MCF 10A (cell line): ENCODE data around the gene POLD4. TPM values are rescaled to one million over a fixed set of nuclear protein-coding genes. Genes with fewer than 3 reads are reported as not detected.

Experiments
- BruUV-seq: library from RNA; stranded (reverse); fragments of 400-500 nt; replicated peaks from 2 replicates; lab custom pipeline; 2021; lab: Mats Ljungman, UMichigan
- CTCF ChIA-PET: fragments of 300-600 bp; sonication (Branson Sonifier 250); formaldehyde crosslinking; extraction: SDS; loops from one replicate; lab custom pipeline; 2021; ENCODE audit warnings: antibody characterized with exemption, inconsistent platforms; lab: Yijun Ruan, JAX
- POLR2A ChIA-PET: fragments of 300-600, 350-650 bp; sonication (Branson Sonifier 250); formaldehyde crosslinking; extraction: SDS; loops from one replicate; lab custom pipeline; 2020; ENCODE audit warnings: antibody characterized with exemption, inconsistent platforms; lab: Yijun Ruan, JAX
- DNase-seq: peaks from one replicate; pipeline ENCODE4 v3.0.0-alpha.2; 2018; ENCODE audit not compliant: unreplicated experiment
- H3K27ac Mint-ChIP-seq: one replicate; pipeline ENCODE4 v1.8.0; 2022; ENCODE audit warnings: mild to moderate bottlenecking, low read depth, mixed read lengths; ENCODE audit not compliant: unreplicated experiment
- H3K27me3 Mint-ChIP-seq: one replicate; pipeline ENCODE4 v1.8.0; 2022; ENCODE audit warnings: mixed read lengths; ENCODE audit not compliant: insufficient read depth, unreplicated experiment
- H3K36me3 Mint-ChIP-seq: one replicate; pipeline ENCODE4 v1.8.0; 2022; ENCODE audit warnings: mild to moderate bottlenecking, moderate library complexity, mixed read lengths; ENCODE audit not compliant: insufficient read depth, unreplicated experiment
- H3K4me1 Mint-ChIP-seq: one replicate; pipeline ENCODE4 v1.8.0; 2022; ENCODE audit warnings: mixed read lengths; ENCODE audit not compliant: insufficient read depth, unreplicated experiment
- H3K4me3 Mint-ChIP-seq: one replicate; pipeline ENCODE4 v1.8.0; 2022; ENCODE audit warnings: mild to moderate bottlenecking, moderate library complexity, mixed read lengths; ENCODE audit not compliant: unreplicated experiment
- H3K9me3 Mint-ChIP-seq: one replicate; pipeline ENCODE4 v1.8.0; 2022; ENCODE audit warnings: mixed read lengths; ENCODE audit not compliant: unreplicated experiment
- intact Hi-C: fragments of 100-400 bp; cut with micrococcal nuclease; formaldehyde crosslinking; loops from 2 replicates; pipeline ENCODE4 v1.14.1; 2022
- total RNA-seq: library from RNA; stranded (reverse); gene quantifications from 2 replicates; pipeline ENCODE4 v1.2.3, GENCODE V29; 2022
- TF ChIP-seq, protein P1 (sequence below): fragments of 200-600 bp; IDR thresholded peaks from one replicate; pipeline ENCODE4 v1.8.0; 2022; ENCODE audit warnings: antibody characterized with exemption, mild to moderate bottlenecking; ENCODE audit not compliant: unreplicated experiment

Gene POLD4
- total RNA-seq, 1 experiment from 2014 or later, result 54.8 TPM

GRCh38 chr11:67349457-67349856 is 3.9 kb downstream of the POLD4 start:
- BruUV-seq, result no TSS peak
- DNase-seq, result no peak
- POLR2A ChIA-PET, result interaction anchor here (0.7 to 1.3 kb wide), 4 partner anchors 11 to 43 kb away, joined by 3 to 6 read pairs (median 4); partner anchors contain the start of gene RAD9A
- no peaks in the 10 kb centered on the region for H3K9me3 Mint-ChIP-seq
- CTCF ChIA-PET, result interaction anchor here (0.7 to 18.6 kb wide), 5 partner anchors 13 to 85 kb away, joined by 4 to 659 read pairs (median 20); partner anchors contain the start of gene CLCF1
- H3K4me3 Mint-ChIP-seq, result no peak overlapping the region
- intact Hi-C loops, result loop anchor here (5.0 kb wide), 1 partner anchor 33 kb away; no protein-coding TSS in a partner anchor
- H3K4me1 Mint-ChIP-seq, result peaks cover 44% of the 10 kb centered on the region
- peaks cover 12% of the 10 kb centered on the region for H3K36me3 Mint-ChIP-seq
- no peaks in the 10 kb centered on the region for H3K27me3 Mint-ChIP-seq
- TF ChIP-seq, protein P1, sequence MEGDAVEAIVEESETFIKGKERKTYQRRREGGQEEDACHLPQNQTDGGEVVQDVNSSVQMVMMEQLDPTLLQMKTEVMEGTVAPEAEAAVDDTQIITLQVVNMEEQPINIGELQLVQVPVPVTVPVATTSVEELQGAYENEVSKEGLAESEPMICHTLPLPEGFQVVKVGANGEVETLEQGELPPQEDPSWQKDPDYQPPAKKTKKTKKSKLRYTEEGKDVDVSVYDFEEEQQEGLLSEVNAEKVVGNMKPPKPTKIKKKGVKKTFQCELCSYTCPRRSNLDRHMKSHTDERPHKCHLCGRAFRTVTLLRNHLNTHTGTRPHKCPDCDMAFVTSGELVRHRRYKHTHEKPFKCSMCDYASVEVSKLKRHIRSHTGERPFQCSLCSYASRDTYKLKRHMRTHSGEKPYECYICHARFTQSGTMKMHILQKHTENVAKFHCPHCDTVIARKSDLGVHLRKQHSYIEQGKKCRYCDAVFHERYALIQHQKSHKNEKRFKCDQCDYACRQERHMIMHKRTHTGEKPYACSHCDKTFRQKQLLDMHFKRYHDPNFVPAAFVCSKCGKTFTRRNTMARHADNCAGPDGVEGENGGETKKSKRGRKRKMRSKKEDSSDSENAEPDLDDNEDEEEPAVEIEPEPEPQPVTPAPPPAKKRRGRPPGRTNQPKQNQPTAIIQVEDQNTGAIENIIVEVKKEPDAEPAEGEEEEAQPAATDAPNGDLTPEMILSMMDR, result no peak
- H3K27ac Mint-ChIP-seq, result peak overlapping the region; percentile 84

- POLR2A ChIA-PET, result interaction anchor here (0.7 to 1.3 kb wide), 4 partner anchors 10 to 43 kb away, joined by 3 to 6 read pairs (median 4); partner anchors contain the start of gene RAD9A
- H3K4me1 Mint-ChIP-seq, result peaks cover 40% of the 10 kb centered on the region
Measured at GRCh38 chr11:67349036-67349435, 4.3 kb downstream of the POLD4 start.

DNA sequence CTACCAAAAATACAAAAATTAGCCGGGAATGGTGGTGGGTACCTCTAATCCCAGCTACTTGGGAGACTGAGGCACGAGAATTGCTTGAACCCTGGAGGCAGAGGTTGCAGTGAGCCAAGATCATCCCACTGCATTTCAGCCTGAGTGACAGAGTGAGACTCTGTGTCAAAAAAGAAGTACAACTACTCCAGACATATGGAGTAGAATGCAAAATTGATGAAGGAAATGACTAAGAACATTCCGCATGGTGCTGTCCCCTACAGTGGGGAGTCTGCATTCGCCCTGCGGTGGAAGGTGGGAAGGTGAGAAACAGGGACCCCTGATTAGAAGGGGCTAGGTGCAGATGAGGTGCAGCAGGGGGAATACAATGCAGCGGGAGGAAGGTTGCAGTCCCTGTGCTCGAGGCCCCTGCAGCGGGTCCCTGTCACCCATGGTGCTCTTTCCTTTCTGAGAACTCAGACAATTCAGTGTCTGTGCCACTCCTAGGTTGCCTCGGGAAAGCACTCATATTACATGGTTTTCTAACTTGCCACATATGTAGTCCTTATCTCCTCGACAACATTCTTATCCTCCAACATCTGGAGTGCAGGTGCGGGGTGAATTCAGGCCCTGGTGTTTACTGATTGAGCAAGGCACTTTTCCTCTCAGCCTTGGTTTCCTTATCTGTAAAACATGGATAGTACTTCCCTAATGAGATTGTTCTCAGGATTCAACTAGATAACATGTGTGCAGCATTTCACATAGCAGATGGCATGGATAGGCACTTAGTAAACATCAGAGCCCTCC is 5.2 kb downstream of the POLD4 start:
- TF ChIP-seq, protein P1, result no peak
- H3K9me3 Mint-ChIP-seq, result no peaks in the 10 kb centered on the region
- peaks cover 37% of the 10 kb centered on the region for H3K4me1 Mint-ChIP-seq
- peaks cover 12% of the 10 kb centered on the region for H3K36me3 Mint-ChIP-seq
- intact Hi-C loops, result loop anchor here (5.0 kb wide), 1 partner anchor 34 kb away; no protein-coding TSS in a partner anchor
- peak overlapping the region; percentile 84 for H3K27ac Mint-ChIP-seq
- ChIA-PET POLR2A (interaction anchor here (0.6 to 1.3 kb wide), 3 partner anchors 31 to 193 kb away, joined by 3 to 4 read pairs (median 3); no protein-coding TSS in a partner anchor), CTCF (interaction anchor here (0.6 to 18.6 kb wide), 8 partner anchors 27 to 458 kb away, joined by 3 to 659 read pairs (median 6); partner anchors contain the start of genes CLCF1 and RAD9A)
- H3K27me3 Mint-ChIP-seq, result no peaks in the 10 kb centered on the region
- no peak for DNase-seq
- BruUV-seq, result no TSS peak
- no peak overlapping the region for H3K4me3 Mint-ChIP-seq

More at GRCh38 chr11:67349036-67349435, 4.3 kb downstream of the POLD4 start:
- DNase-seq, result no peak
- no peaks in the 10 kb centered on the region for H3K27me3 Mint-ChIP-seq
- BruUV-seq, result no TSS peak
- H3K27ac Mint-ChIP-seq, result peak overlapping the region; percentile 84
- TF ChIP-seq, protein P1, result no peak
- intact Hi-C loops, result loop anchor here (5.0 kb wide), 1 partner anchor 33 kb away; no protein-coding TSS in a partner anchor
- CTCF ChIA-PET, result interaction anchor here (0.7 to 18.6 kb wide), 6 partner anchors 28 to 88 kb away, joined by 3 to 659 read pairs (median 4); partner anchors contain the start of gene CLCF1
- H3K9me3 Mint-ChIP-seq, result no peaks in the 10 kb centered on the region
- no peak overlapping the region for H3K4me3 Mint-ChIP-seq
- H3K36me3 Mint-ChIP-seq, result peaks cover 12% of the 10 kb centered on the region
